ENCODE data around the gene FOXC1.

FOXC1 gene

DNA sequence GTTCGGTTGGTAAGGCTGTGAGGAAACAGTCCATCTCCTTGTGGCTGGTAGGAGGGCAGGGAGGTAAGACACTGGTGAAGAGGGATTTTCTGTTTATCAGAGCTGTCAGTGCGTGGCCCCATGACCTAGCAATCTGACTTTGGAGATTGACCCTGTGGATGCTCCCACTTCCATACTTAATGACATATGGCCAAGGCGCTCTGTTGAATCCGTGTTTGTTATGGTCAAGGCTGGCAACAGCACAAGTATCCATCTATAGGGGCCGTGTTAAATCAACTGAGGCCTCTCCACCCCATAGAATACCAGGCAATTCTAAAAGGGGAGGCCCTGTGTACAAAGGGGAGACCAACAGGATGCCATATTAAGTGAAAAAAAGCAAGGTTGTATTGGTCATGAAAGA is 25.6 kb upstream of the FOXC1 start:
- DNase-seq (ENCODE audit: low read depth in 4 of 4, low spot score in 1 of 4), result no peak

DNA sequence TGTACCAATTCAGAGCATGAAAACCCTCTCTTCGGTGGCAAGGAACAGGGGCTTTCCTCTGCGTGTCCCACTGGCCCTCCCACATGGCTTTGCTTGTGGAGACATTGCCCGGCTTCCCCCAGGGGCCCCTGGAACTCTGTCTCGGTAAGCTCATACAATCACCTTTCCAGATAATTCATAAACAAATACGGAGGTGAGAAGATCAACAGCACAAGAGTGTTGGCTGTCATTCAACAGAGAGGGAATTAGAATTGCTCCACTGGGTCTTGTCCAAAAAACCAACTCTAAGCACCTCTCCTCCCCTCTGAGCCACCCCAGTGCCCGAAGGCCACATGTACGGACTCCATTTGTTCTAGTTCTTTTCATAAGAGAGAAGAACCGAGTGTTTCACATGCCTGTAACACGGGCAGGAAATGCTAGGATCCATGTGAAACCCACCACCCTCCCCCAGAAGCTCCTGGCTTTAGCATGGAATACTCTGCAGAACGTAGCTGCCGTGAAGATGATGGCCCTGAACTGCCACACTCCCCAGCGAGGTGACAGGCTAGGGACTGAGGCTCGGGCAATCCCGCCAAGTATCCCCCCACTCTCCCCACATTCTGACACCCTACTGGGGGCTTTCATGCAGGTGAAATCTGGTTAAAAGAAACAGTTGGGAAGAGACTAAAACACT is 24.6 kb upstream of the FOXC1 start:
- no peak for DNase-seq (ENCODE audit: low read depth in 4 of 4, low spot score in 1 of 4)

DNA sequence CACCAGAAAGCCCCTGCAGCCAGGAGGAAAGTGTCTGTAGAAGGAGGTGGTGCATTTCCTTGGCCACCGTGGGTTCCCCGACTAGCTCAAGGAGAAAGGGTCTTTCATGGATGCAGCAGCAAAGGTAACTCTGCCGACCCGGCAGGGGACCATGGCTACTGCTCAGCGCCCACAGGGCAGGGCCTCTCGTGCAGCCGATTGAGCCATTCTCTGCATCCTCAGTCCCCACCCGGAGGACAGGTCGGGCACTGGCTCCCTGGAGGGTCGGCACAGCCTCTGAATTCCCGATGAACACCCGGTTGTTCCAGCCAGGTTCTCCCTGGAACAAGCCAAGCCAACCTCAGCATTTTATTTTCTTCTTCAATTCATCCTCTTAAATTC is 24.1 kb upstream of the FOXC1 start:
- DNase-seq (ENCODE audit: low read depth in 4 of 4, low spot score in 1 of 4), result no peak

DNA sequence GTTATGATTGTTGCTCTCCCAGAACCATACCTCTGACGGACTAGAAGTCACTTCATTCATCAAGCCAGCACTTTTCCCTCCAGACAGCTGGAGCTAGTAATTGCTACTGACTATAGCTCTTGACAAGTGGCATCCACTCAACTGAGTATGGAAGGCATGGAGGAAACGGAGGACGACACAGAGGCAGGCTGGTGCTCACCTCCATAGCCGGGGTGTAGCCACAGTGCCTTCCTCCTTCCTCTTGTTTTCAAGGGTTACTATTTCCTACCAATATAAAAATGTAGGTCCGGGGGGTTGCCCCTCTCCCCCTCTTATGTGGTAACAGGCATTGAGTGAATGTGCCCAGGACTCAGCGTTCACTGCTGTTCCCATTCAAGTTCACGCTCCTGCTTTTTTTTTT is 23.5 kb upstream of the FOXC1 start:
- no peak for DNase-seq (ENCODE audit: low read depth in 4 of 4, low spot score in 1 of 4)

DNA sequence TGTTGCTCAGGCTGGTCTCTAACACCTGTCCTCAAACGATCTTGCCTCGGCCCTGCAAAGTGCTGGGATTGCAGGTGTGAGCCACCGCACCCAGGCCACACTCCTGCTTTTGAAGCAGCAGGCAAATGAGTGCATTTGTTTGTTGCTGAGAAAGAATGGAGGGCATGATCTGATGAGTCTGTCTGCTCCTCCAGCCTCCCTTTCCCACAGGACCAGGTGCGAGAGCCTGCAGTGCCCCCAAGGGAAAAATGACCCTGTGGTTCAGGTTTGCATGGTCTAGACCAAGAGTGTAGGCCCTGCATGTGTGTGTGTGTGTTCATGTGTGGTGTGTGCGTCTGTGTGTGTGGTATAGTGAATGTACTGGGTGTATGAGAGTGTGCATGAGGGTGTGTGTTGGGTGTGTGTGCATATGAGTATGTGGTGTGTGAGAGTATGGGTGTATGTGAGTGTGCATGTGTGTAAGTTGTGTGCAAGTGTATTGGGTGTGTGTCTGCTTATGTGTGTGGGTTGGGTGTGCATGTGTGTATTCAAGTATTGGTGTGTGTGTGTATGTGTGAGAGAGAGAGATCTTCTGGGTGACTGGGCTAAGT is 22.8 kb upstream of the FOXC1 start:
- DNase-seq (ENCODE audit: low read depth in 4 of 4, low spot score in 1 of 4), result no peak

DNA sequence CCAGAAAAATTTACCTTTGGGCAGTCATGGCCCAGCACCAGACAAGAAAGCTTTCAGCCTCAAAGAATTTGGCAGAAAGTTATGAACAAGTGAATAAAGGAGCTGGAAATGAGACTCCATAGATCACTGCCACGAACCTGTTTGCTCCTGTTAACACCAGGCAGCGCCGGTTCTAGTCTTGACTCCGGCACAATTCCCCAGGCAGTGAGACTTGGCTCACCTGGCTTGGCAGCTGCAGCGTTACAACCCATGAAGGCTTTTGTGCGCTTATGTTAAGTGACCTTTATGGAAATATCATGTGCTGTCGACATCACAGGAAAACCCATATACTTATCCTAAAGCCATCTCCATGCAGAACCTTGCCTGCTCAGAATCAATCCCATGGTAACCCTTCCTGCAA is 22.2 kb upstream of the FOXC1 start:
- no peak for DNase-seq (ENCODE audit: low read depth in 4 of 4, low spot score in 1 of 4)

DNA sequence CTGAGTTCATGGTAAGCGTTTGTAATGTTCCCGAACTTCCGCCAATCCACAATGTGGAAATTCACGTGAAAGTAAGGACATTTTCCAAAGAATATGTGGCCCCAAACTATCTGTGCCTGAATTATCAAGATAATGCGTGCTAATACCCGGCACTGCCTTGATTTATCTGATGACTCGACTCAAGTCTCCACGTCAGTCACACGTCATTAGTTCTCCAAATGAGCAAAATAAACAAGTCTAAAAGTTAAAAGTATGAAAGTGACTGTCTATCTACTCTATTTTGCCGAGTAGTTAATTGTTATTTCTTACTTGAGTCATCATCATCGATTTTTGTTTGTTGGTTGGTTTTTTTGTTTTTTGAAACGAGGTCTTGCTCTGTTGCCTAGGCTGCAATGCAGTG is 21.7 kb upstream of the FOXC1 start:
- no peak for DNase-seq (ENCODE audit: low read depth in 4 of 4, low spot score in 1 of 4)

DNA sequence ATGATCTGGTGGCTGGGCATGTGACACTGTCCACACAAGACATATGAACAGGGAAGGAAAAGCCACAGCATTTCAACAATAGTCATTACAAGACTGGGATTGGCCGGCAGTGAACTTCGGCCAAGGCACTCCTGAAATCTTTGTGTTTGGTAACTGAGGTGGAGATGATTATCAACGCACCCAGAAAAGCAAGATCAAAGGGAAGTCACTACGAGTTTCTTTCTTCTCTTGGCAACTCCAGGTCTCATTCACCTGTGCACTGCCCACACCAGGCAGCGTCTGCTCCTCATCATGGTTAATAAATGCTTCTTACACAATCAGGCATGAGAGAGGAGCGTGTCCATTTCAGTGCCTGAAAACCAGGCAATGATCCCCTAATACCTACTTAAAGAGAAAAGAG is 20.5 kb upstream of the FOXC1 start:
- no peak for DNase-seq (ENCODE audit: low read depth in 4 of 4, low spot score in 1 of 4)

DNA sequence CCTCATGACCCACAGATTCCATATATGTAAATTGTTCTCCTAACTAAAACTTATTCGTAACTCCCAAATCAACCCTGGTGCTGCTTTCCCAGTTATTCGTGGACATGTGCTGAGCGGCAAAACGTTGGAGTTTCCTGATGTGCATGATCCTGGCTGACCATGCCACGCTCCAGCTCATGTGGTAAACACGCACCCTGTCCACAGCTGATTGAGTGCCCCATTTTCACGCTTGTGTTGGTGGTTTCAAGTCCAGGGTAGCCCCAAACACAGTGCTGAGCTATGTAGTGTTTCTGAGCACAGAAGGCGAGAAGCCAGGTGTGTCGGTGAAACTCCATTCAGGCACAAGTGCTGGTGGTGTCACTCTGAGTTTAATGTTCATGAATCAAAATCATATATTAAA is 19.1 kb upstream of the FOXC1 start:
- no peak for DNase-seq (ENCODE audit: low read depth in 4 of 4, low spot score in 1 of 4)

DNA sequence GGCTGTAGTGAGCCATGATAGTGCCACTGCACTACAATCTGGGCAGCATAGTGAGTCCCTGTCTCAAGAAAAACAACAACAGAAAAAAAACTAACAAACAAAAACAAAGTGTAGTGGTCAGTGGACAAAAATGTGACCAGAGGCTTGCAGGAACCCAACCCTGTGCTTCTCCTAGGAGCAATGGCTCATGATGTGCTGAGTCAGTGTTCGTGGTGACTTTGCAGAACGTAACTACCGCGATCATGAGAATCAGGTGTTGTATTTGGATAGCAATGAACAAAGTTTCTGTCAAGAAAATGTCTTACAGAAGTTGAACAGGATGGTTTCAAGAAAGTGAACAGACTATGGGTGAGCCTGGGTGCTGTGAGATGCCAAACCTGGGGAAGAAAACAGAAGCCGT is 18.5 kb upstream of the FOXC1 start:
- DNase-seq (ENCODE audit: low read depth in 4 of 4, low spot score in 1 of 4), result no peak

DNA sequence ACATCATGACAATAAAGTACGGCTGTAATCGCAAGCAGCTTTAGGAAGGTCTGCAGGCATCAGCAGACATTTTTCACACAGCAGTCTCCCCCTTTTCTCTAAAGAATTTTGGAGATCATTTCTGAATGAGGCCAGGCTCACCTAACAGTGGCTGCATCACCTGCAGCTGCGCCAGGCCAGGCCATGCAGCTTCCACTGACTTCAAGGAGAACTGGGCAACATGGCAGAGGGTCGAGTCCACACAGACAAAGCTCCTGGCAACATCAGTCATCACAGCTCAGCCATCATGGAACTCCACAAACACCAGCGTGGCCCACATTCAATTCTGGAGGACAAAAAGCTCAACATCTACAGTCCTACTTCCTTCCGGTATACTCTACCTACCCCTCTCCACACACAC is 17.8 kb upstream of the FOXC1 start:
- no peak for DNase-seq (ENCODE audit: low read depth in 4 of 4, low spot score in 1 of 4)

DNA sequence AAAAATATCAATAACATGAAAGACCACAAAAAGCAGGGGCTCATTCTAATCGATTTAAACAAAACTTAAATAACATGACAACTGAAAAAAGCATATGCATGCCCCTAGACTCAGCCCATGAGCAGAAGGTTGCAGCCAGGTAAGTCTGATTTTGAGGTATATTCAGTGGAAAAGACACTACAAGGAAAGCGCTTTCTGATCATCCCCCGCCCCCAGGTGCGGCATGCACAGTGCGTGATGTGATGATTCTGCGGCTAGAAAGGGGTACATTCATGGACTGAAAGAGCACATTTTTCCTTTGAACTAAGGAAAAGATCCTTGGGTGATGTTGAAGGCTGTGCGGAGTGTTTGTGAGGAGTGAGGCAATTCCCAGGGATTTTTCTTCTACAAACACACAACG is 16.9 kb upstream of the FOXC1 start:
- DNase-seq (ENCODE audit: low read depth in 4 of 4, low spot score in 1 of 4), result no peak

DNA sequence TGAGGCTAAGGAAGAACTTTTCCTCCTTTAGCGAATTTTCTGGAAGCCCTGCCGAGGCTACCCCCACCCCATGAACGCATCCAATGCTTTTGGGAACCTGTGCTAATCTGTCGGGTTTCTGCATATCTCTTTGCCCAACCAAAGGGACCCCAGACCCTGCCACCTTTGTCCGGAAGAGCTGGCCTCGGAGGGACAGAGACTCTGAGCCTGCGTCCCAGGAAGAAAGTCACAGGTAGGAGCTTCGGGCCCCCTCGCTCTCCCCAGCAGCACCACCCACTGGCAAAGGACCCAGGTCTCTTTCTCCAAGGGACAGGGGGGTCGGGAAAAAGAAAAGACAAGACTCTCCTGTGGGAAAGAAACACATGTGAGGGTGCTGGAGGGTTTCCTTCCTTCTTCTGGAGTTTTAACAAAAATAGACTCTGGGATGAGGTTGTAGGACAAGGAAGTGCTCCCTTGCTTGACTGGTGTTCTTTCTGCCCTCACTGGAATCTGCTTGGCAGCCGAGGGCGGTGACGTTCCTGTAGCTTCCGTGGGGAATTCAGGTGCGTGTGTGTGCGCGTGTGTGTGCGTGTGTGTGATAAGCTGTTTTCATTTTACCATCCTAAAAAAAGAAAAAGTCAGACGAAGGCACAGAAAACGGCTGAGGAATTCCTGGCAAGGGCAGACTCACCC is 16.3 kb upstream of the FOXC1 start:
- no peak for DNase-seq (ENCODE audit: low read depth in 4 of 4, low spot score in 1 of 4)

DNA sequence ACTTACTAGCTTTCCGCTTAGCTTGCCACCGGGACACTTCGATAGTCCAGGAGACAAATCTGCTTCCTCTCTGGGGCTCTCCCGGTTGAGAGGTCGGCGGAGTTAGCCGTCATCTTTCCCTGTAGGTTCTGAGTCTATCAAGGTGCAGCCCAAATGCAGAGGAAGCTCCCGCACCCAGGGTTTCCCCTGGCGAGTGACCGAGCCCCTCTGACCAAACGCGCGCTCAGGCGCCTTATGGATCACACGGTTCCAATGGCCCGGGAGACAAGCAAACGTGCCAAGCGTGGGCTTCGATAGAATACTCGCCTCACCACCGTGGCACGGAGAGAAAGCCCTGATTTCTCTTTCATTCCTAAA is 15.8 kb upstream of the FOXC1 start:
- DNase-seq (ENCODE audit: low read depth in 4 of 4, low spot score in 1 of 4), result no peak

DNA sequence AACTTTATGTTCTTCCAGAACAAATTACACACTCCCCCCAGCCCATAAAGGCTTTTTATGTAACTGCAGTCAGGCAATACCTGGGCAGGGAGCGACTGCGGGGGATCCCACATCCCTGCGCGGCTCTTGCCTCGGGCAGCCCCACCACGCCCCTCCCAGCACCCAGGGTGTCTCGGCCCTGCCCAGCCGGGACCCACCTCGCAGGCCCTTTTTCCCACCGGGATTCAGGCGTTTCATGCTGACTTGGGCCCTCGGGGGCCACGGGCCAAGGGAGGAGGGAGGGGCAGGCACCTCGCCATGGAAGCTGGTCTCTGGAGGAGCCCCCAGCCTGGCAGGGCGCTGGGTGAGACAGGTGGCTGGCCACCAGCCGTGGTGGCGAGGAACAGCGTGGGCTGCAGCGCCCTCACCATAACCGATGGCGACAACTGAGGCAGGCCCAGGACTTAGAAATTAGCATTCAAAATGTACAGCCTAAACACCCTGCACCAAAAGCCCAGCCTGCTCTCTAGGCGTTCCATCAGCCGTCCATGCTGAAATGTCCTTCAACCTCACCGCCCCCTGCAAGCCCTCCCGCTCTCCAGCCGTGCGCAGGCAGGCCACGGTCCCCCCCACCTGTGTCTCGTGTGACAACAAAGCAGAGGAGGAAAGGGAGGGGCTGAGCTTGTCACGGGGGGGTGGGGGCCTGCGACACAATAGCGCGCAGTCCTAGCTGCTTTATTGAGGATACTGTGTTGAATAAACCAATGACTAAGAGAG is 15.1 kb upstream of the FOXC1 start:
- DNase-seq (ENCODE audit: low read depth in 4 of 4, low spot score in 1 of 4), result no peak

DNA sequence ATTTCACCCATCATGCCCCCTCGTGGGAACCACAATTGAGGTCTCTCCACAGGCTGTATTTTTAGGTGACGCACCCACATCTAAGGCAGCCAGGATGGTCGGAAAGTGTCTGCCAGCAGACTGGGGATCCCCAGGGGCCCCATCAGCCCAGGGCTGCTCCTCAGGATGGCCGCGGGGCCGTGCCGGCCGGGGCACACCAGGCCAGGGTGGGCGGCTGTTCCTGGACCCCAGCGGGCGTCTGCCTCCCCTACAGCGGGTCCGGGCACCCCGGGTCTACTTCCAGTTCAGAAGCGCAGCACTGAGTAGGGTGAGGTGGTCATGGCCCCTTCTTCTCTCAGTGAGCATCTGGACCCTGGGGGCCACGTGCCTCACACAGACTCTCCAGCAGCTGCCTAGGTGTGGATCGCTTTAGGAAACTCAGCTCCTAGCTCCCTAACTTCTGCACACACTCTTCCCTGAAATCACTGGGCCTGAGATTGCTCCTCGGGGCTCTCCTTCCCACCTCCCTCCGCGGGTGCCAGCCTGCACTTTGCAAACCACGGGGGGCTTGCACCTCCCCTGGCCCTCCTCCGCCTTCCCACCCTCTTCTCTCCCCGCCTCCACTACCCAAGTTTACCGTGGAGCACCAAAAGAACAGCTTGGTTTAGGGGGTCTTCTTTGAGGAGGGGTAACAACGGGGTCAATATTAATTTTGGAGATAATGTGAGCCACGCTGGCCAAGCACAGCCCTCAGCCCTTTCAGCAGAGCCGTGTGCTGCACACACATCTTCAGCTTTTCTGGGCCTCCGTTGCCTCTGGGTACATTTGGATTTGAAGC is 14.2 kb upstream of the FOXC1 start:
- no peak for DNase-seq (ENCODE audit: low read depth in 4 of 4, low spot score in 1 of 4)

DNA sequence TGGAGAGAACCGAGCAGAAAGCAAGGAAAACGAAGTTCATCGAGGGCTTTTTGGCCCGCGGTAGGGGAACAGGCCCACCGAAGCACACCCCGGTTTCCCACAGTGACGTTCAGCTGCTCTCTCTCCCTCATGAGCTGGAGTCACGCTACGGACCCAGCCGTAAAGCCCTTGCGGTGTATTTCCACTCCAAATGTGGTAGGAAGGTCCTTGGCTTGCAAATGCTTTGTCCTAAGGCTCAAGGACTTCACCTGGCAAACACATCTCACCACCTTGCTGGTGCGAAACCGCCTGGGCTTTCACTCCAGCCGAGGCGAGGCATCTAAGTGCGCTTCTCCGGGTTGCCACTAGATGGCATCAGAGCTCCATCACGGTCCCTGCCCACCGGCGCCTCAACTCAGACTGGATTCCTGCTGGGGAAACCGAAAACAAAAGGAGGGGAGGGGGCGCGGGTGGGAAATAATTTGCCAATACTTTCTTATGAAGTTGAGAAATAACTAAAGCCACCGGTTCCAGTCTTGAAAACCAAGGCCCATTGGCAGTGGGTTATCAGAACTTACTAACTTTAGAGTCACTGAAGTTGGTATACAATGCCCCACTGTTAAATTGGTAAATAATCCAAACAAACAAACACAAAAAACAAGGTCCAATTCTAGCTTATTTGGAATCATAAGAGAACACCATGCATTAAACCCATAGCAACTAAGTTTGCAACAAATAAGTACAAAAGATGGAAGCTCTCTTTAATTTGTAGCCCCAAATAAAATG is 13.4 kb upstream of the FOXC1 start:
- peak in 2 of 4 experiments; percentile 35 to 40 for DNase-seq (ENCODE audit: low read depth in 4 of 4, low spot score in 1 of 4)

DNA sequence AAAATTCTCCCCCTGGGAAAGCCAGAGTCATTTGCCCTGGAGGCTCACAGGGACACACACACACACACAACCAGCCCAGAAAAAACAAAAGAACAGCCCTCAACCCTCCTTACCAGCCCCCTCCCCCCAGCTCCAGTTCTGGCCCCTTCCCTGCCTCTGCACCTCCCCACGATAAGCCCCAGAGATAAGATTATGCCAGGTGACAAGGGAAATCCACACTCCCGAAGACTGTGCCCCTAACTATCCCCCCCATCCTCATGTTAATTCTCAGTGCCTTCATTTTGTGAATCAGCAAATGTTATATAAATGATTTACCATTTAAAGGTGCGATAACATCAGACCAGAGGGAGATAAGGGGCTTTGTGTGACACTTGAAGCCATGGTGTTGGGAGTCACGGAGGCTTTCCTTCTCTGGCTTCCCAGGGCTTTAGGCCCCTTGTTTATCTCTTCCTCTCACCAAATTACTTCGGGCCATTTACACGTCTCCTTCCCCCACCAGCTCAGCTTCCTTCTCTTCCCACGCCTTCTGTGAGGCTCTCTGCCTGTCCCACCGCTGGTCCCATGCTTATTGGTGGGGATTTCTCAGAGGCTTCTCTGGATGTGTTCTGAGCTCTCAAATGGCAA is 12.5 kb upstream of the FOXC1 start:
- DNase-seq (ENCODE audit: low read depth in 4 of 4, low spot score in 1 of 4), result no peak

DNA sequence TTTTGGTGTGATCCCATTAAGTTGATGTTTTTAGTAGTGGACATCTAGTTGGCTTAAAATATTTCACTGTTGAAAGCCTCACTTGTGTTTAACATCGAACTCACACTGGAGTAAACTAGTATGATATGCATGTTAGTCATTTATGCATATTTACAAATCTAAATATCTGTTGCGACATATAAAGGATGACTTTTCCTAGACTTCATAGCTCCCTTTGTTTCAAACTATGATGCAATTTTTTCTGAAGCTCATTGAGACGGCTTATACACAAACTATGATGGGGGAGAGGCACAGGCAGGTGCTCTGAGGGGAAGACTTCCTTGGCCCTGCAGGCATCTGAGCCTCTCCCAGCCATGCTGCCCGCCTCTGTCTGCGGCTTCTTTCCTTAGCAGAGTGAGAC is 11.8 kb upstream of the FOXC1 start:
- no peak for DNase-seq (ENCODE audit: low read depth in 4 of 4, low spot score in 1 of 4)

DNA sequence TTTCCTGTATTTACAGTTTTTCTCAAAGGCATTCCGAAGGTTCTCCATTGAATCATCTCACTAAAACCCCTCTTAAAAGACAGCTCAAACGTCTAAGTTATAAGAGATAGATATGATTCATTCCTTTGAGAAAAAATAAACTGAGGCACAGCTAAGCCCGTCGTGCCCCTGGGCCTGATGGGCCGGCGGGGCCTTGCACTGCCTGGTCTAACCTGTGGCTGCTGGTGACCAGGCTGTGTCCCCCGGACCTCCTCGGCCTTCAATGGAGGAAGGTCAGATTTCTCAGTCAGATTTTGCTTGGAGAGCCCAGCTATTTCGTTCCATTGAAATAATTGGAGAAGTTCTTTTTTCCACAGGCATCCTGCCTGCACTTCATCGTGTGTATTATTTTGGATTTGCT is 11.3 kb upstream of the FOXC1 start:
- DNase-seq (ENCODE audit: low read depth in 4 of 4, low spot score in 1 of 4), result no peak
